GM10248 (cell line): ENCODE measurements around the gene HOXA1.

Experiments used
- CTCF ChIA-PET: fragments of 300-600 bp; sonication (Branson Sonifier 250); formaldehyde crosslinking; extraction: SDS; loops from one replicate; lab custom pipeline; 2021; ENCODE audit warnings: antibody characterized with exemption; lab: Yijun Ruan, JAX
- POLR2A ChIA-PET: fragments of 350-650 bp; sonication (Branson Sonifier 250); formaldehyde crosslinking; extraction: SDS; loops from one replicate; lab custom pipeline; 2020; ENCODE audit warnings: antibody characterized with exemption; lab: Yijun Ruan, JAX
- DNase-seq: peaks from one replicate; pipeline ENCODE4 v3.0.0; 2012; ENCODE audit errors: extremely low spot score
- CTCF ChIP-seq: IDR thresholded peaks from 2 replicates; pipeline ENCODE4 v1.5.1; 2012; ENCODE audit warnings: mild to moderate bottlenecking, low read depth; ENCODE audit errors: extremely low read depth, missing control alignments, control extremely low read depth

HOXA1 gene

GRCh38 chr7:27095897-27096767, at the start of gene HOXA1:
Gene HOXA1, minus strand, starts transcription at chr7:27096000. Its CDS starts 88 bp downstream, at chr7:27095912.
- CTCF ChIA-PET, result interaction anchor here (1.0 to 2.8 kb wide), 7 partner anchors 10 to 414 kb away, joined by 3 to 8 read pairs (median 4); partner anchors contain the start of gene HOXA4
- peak; percentile 93 for DNase-seq
- POLR2A ChIA-PET, result no interaction called here
- TF ChIP-seq CTCF, result peak; percentile 13

GRCh38 chr7:27145165-27145913, 49.5 kb upstream of the HOXA1 start:
- ChIA-PET CTCF (interaction anchor here (1.0 to 1.8 kb wide), 2 partner anchors 14 to 464 kb away, joined by 3 to 6 read pairs; no protein-coding TSS in a partner anchor), POLR2A (no interaction called here)
- DNase-seq, result no peak
- no peak for TF ChIP-seq CTCF

- POLR2A ChIA-PET, result no interaction called here
- no peak for DNase-seq
These were observed 49.0 kb upstream of the HOXA1 start for GRCh38 chr7:27144781-27145164.

GRCh38 chr7:27143950-27144780, 48.4 kb upstream of the HOXA1 start:
- CTCF ChIA-PET, result interaction anchor here (1.0 to 1.8 kb wide), 8 partner anchors 9 to 462 kb away, joined by 3 to 6 read pairs (median 4); no protein-coding TSS in a partner anchor
- TF ChIP-seq CTCF, result no peak
- POLR2A ChIA-PET, result no interaction called here
- no peak for DNase-seq

More at GRCh38 chr7:27144781-27145164, 49.0 kb upstream of the HOXA1 start:
- CTCF ChIA-PET, result interaction anchor here (1.0 to 1.8 kb wide), 2 partner anchors 15 to 463 kb away, joined by 3 to 6 read pairs; no protein-coding TSS in a partner anchor
- no peak for TF ChIP-seq CTCF

- CTCF ChIA-PET, result interaction anchor here (1.0 to 1.8 kb wide), 9 partner anchors 8 to 461 kb away, joined by 3 to 6 read pairs (median 4); no protein-coding TSS in a partner anchor
- no peak for DNase-seq
- POLR2A ChIA-PET, result no interaction called here
- TF ChIP-seq CTCF, result peak; percentile 2
These were observed 47.5 kb upstream of the HOXA1 start, which contains the start of gene HOXA5 for GRCh38 chr7:27143023-27143949. Gene HOXA5, minus strand, starts transcription at chr7:27143681. Its CDS starts 74 bp downstream, at chr7:27143607.
